Upper lobe of left lung (tissue), 4 donors: Measurements from ENCODE around the gene SH2D3A.

ENCODE experiments used
- CTCF ChIP-seq, 6 experiments: fragments of 450-650 bp in 4 of 6; fragments of 200-600 bp in 2 of 6; sonication (generic) in 2 of 6; IDR thresholded peaks; one replicate each; pipeline ENCODE4 v1.5.1; 2016 to 2019; ENCODE audit warnings: antibody characterized with exemption in 6 of 6
- EP300 ChIP-seq, 4 donors: sonication (generic); formaldehyde crosslinking; IDR thresholded peaks; one replicate each; pipeline ENCODE4 v1.5.1; 2017; ENCODE audit warnings: antibody characterized with exemption in 4 of 4, control low read depth in 2 of 4
- POLR2A ChIP-seq, 4 donors: fragments of 450-650 bp; IDR thresholded peaks; one replicate each; pipeline ENCODE4 v1.5.1; 2016 to 2017; ENCODE audit warnings: antibody characterized with exemption in 4 of 4, mild to moderate bottlenecking in 2 of 4
- POLR2AphosphoS5 ChIP-seq, 2 donors: sonication (generic); formaldehyde crosslinking; IDR thresholded peaks; one replicate each; pipeline ENCODE4 v1.5.1; 2017; ENCODE audit warnings: antibody characterized with exemption in 2 of 2

GRCh38 chr19:6793973-6794372 lies 26.7 kb upstream of the SH2D3A start:
- TF ChIP-seq POLR2A (IDR thresholded peaks at IDR 0.05), result no peak
- TF ChIP-seq CTCF (IDR thresholded peaks at IDR 0.05), result no peak
- no peak for TF ChIP-seq EP300 (IDR thresholded peaks at IDR 0.05)
- TF ChIP-seq POLR2AphosphoS5 (IDR thresholded peaks at IDR 0.05), result no peak
